Esophagus squamous epithelium (tissue), 5 donors: ENCODE results near the gene OR6N1. TPM values are rescaled to one million over a fixed set of nuclear protein-coding genes. Genes with fewer than 3 reads are reported as not detected.

Experiments used
- DNase-seq: peaks from one replicate; lab custom pipeline; 2025; lab: John Stamatoyannopoulos, UW
- H3K27ac ChIP-seq, 4 donors: fragments of 200-600 bp; sonication (generic); one replicate each; pipeline ENCODE4 v1.5.1; 2016 to 2019; ENCODE audit warnings: mild to moderate bottlenecking in 1 of 4
- H3K27me3 ChIP-seq, 4 donors: fragments of 200-600 bp; sonication (generic); 1 replicate in 3 of 4; 2 replicates in 1 of 4; pipeline versions ENCODE4 v1.5.1 to v1.6.0; 2017 to 2021; ENCODE audit warnings: antibody characterized with exemption in 1 of 4
- H3K36me3 ChIP-seq, 3 donors: fragments of 200-600 bp; sonication (generic); one replicate each; pipeline ENCODE4 v1.5.1; 2016 to 2019
- H3K4me1 ChIP-seq, 3 donors: fragments of 200-600 bp; sonication (generic); one replicate each; pipeline ENCODE4 v1.5.1; 2017 to 2019
- H3K4me3 ChIP-seq, 4 donors: fragments of 200-600 bp; sonication (generic); 1 replicate in 3 of 4; 2 replicates in 1 of 4; pipeline ENCODE4 v1.5.1; 2016 to 2019; ENCODE audit warnings: mild to moderate bottlenecking in 2 of 4, moderate library complexity in 1 of 4
- H3K9me3 ChIP-seq, 3 donors: fragments of 200-600 bp; sonication (generic); one replicate each; pipeline ENCODE4 v1.5.1; 2016 to 2019
- POLR2A ChIP-seq, 4 donors: fragments of 450-650 bp; IDR thresholded peaks; one replicate each; pipeline ENCODE4 v1.6.1; 2017; ENCODE audit warnings: antibody characterized with exemption in 4 of 4, mild to moderate bottlenecking in 4 of 4, moderate library complexity in 3 of 4
- WGBS, 2 donors: methylation state at CpG; one replicate each; pipeline ENCODE4 v1.1.5; 2018; 5-methylcytosine and 5-hydroxymethylcytosine counted together
- intact Hi-C: fragments of 100-400 bp; cut with DNase I; formaldehyde crosslinking; loops from one replicate; pipeline ENCODE4 v1.15.0; 2022
- total RNA-seq, 4 donors: library from RNA; depleted of rRNA; stranded (reverse); fragments of >200 nt; gene quantifications; one replicate each; pipeline ENCODE4 v1.1.0, GENCODE V29; 2016
- TF ChIP-seq, protein P1 (sequence below), 6 experiments: fragments of 450-650 bp in 4 of 6; fragments of 200-600 bp in 2 of 6; sonication (generic) in 2 of 6; IDR thresholded peaks; one replicate each; pipeline ENCODE4 v1.5.1; 2016 to 2019; ENCODE audit warnings: antibody characterized with exemption in 6 of 6, mild to moderate bottlenecking in 4 of 6, moderate library complexity in 4 of 6
- donor health status: DM: yes; HTN: yes; CAD: no.

OR6N1 gene
- total RNA-seq, 4 donors from 2014 or later, result not detected

GRCh38 chr1:158731707-158732106 lies 40.3 kb downstream of the OR6N1 start:
- DNase-seq, result no peak
- 58 to 86% methylated on average over 4 of the region's 4 CpGs for WGBS, 2 donors
- intact Hi-C loops, result no loop called here
- H3K4me1 ChIP-seq, result no peaks in the 10 kb centered on the region
- no peak overlapping the region for H3K27ac ChIP-seq
- no peak overlapping the region for H3K4me3 ChIP-seq
- no peaks in the 10 kb centered on the region for H3K36me3 ChIP-seq
- TF ChIP-seq, protein P1, sequence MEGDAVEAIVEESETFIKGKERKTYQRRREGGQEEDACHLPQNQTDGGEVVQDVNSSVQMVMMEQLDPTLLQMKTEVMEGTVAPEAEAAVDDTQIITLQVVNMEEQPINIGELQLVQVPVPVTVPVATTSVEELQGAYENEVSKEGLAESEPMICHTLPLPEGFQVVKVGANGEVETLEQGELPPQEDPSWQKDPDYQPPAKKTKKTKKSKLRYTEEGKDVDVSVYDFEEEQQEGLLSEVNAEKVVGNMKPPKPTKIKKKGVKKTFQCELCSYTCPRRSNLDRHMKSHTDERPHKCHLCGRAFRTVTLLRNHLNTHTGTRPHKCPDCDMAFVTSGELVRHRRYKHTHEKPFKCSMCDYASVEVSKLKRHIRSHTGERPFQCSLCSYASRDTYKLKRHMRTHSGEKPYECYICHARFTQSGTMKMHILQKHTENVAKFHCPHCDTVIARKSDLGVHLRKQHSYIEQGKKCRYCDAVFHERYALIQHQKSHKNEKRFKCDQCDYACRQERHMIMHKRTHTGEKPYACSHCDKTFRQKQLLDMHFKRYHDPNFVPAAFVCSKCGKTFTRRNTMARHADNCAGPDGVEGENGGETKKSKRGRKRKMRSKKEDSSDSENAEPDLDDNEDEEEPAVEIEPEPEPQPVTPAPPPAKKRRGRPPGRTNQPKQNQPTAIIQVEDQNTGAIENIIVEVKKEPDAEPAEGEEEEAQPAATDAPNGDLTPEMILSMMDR (IDR thresholded peaks at IDR 0.05), result no peak
- TF ChIP-seq POLR2A (IDR thresholded peaks at IDR 0.05), result no peak
- H3K9me3 ChIP-seq, result no peaks in the 10 kb centered on the region
- no peaks in the 10 kb centered on the region for H3K27me3 ChIP-seq

GRCh38 chr1:158730453-158730852 lies 41.5 kb downstream of the OR6N1 start:
- TF ChIP-seq POLR2A (IDR thresholded peaks at IDR 0.05), result no peak
- TF ChIP-seq, protein P1 (IDR thresholded peaks at IDR 0.05), result no peak
- no peak for DNase-seq
- intact Hi-C loops, result no loop called here
- Histone ChIP-seq H3K9me3 (no peaks in the 10 kb centered on the region), H3K36me3 (no peaks in the 10 kb centered on the region), H3K4me3 (no peak overlapping the region), H3K4me1 (no peaks in the 10 kb centered on the region), H3K27me3 (no peaks in the 10 kb centered on the region), H3K27ac (no peak overlapping the region)
- WGBS, 2 donors, result 52 to 56% methylated on average over 4 of the region's 4 CpGs

DNA sequence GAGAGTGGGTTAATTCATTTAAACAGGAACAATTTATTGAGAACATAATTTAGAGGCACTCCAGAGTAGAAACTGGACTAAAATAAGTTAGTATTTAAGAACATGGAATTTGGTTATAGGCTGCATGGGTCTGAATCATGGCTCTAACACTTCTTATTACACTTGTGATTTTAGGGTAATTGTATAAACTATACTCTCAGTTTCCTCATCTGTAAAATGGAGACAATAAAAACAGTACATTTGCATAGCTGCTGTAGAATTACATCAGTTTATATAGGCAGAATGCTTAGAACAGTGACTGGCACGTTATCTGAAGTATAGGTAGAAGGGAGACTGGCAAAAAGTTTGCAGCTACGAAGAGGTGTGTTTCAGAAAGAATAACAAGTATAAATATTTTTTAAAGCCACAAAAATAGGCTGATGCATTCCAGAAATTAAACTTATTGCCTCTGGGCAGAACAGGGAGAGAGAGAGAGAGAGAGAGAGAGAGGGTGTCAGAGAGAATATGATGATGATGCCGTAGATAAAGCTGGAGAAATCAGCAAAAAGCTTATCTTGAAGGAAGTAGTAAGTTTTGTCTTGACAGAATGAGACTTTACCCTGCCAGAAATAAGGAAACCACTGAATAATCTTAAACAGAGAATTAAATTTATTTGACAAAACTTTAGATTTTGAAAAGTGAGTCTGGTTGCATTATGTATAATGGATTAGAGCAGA lies 43.3 kb downstream of the OR6N1 start:
- Histone ChIP-seq H3K4me1 (no peaks in the 10 kb centered on the region), H3K36me3 (no peaks in the 10 kb centered on the region), H3K27ac (no peak overlapping the region), H3K9me3 (no peaks in the 10 kb centered on the region), H3K4me3 (no peak overlapping the region), H3K27me3 (peaks cover 0 to 6% (median 0%) of the 10 kb centered on the region in 4 donors)
- no peak for DNase-seq
- TF ChIP-seq POLR2A (IDR thresholded peaks at IDR 0.05), result no peak
- TF ChIP-seq, protein P1 (IDR thresholded peaks at IDR 0.05), result no peak
- 53 to 58% methylated on average over 3 of the region's 3 CpGs for WGBS, 2 donors
- intact Hi-C loops, result no loop called here

DNA sequence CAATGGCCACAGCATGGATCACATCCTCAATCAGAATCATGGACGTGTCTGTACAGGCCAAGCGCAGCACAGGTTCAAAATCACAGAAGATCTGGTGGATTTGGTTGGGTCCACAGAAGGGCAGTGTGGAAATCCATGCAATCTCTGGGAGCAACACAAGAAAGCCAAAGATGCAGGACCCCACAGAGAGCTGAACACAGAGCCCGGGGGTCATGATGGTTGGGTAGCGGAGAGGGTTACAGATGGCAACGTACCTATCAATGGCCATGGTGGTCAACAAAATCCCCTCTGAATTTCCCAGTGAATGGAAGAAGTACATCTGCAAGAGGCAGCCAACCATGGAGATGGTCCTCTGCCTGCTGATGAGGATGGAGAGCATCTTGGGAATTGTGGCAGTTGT lies 47.6 kb downstream of the OR6N1 start:
- DNase-seq, result no peak
- intact Hi-C loops, result no loop called here
- no peak overlapping the region for H3K27ac ChIP-seq
- no peak overlapping the region for H3K4me3 ChIP-seq
- TF ChIP-seq, protein P1 (IDR thresholded peaks at IDR 0.05), result no peak
- TF ChIP-seq POLR2A (IDR thresholded peaks at IDR 0.05), result no peak
- peaks cover 0 to 6% (median 0%) of the 10 kb centered on the region in 4 donors for H3K27me3 ChIP-seq
- H3K4me1 ChIP-seq, result no peaks in the 10 kb centered on the region
- H3K9me3 ChIP-seq, result no peaks in the 10 kb centered on the region
- H3K36me3 ChIP-seq, result no peaks in the 10 kb centered on the region
- WGBS, 2 donors, result 86 to 91% methylated on average over 5 of the region's 5 CpGs

DNA sequence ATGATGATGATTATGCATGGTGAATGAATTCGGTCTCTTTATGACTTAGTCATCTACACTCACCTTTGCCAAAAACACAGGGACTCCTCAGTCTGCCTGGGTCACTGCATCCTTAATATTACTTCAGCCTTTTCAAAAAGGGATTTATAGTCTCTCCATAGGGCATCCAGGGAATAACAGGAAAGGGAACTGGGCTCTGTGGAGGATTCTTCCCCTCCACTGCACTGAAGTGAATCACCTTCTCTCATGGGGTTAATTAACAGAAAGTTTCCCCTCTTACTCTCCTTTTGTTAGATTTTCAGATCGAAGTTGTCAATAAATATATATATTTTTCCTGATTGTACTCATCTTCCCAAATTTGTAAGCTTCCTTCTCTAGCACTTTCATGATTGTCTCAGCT lies 51.4 kb downstream of the OR6N1 start, which contains the start of gene OR6K3:
TSS of gene OR6K3 (minus strand) at position 101 of the 400 bp plus-strand sequence. CDS start 2,605 bp downstream, outside the sequence.
- Histone ChIP-seq H3K36me3 (no peaks in the 10 kb centered on the region), H3K9me3 (no peaks in the 10 kb centered on the region), H3K4me3 (no peak within 1 kb of the TSS), H3K27me3 (peaks cover 0 to 6% (median 0%) of the 10 kb centered on the region in 4 donors), H3K4me1 (no peaks in the 10 kb centered on the region), H3K27ac (no peak within 1 kb of the TSS)
- intact Hi-C loops, result no loop called here
- no peak for DNase-seq
- 51 to 68% methylated on average over 2 of the region's 2 CpGs for WGBS, 2 donors
- no peak for TF ChIP-seq POLR2A (IDR thresholded peaks at IDR 0.05)
- TF ChIP-seq, protein P1 (IDR thresholded peaks at IDR 0.05), result no peak
